Fibroblast of pulmonary artery (primary cell): ENCODE results near the gene ASIC2.

ENCODE experiments used
- DNase-seq: peaks from one replicate; pipeline ENCODE4 v3.0.0-alpha.2; 2010; ENCODE audit warnings: low read depth
- H3K4me3 ChIP-seq: replicated peaks from 2 replicates; pipeline ENCODE4 v1.5.1; 2011; ENCODE audit warnings: low read depth, mild to moderate bottlenecking, control low read depth, low read length, moderate library complexity
- CTCF ChIP-seq: IDR thresholded peaks from 2 replicates; pipeline ENCODE4 v1.5.1; 2011; ENCODE audit warnings: mild to moderate bottlenecking, control low read depth, low read length, inconsistent platforms; ENCODE audit errors: missing control alignments

The ASIC2 gene

GRCh38 chr17:33057564-33057963 lies 235.5 kb downstream of the ASIC2 start:
- no peak for TF ChIP-seq CTCF
- DNase-seq, result no peak
- H3K4me3 ChIP-seq, result no peak overlapping the region

GRCh38 chr17:33056399-33057146 lies 236.5 kb downstream of the ASIC2 start:
- TF ChIP-seq CTCF, result no peak
- no peak for DNase-seq
- no peak overlapping the region for H3K4me3 ChIP-seq

DNA sequence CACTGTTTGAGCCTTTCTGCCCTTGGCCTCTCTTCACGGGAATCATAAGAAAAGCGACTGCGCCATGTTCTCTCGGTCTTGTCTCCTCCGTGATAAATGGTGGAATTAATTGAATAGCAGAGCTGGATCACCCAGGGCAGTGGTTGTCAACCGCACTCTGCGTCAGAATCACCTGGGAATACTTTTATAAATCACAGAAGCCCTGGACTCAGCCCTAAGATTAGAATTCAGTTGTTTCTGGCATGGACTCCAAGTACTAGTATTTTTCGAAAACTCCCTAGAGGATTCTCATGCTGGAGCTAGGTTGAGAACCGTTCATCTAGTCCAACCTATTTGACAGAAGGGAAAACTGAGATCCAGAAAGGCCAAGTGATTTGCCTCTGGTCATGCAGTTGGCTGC lies 237.3 kb downstream of the ASIC2 start:
- H3K4me3 ChIP-seq, result no peak overlapping the region
- no peak for DNase-seq
- TF ChIP-seq CTCF, result no peak

- no peak for TF ChIP-seq CTCF
Measured at GRCh38 chr17:33055171-33055611, 237.9 kb downstream of the ASIC2 start.

DNA sequence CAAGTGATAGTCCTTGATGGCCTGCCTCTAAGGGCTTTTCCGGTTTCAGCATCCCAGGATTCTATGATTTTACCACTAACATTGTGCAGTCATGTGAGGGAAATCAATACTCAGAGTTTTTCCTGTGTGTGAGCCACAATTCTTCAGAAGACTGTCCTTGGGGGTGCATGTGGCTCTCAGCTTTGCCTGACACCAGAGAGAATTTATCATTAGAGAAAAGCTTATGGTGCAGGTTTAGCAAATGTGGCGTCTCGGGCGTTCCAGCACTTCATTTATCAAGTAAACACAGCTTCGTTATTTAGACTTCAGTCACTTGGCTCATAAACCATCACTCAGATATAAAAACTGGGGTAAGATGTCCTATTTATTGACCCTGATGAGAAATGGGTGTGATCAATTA lies 238.7 kb downstream of the ASIC2 start:
- no peak for DNase-seq
- no peak for TF ChIP-seq CTCF
- H3K4me3 ChIP-seq, result no peak overlapping the region

More at GRCh38 chr17:33055171-33055611, 237.9 kb downstream of the ASIC2 start:
- H3K4me3 ChIP-seq, result no peak overlapping the region
- no peak for DNase-seq

GRCh38 chr17:33053676-33054075 lies 239.4 kb downstream of the ASIC2 start:
- TF ChIP-seq CTCF, result no peak
- no peak overlapping the region for H3K4me3 ChIP-seq
- DNase-seq, result no peak

DNA sequence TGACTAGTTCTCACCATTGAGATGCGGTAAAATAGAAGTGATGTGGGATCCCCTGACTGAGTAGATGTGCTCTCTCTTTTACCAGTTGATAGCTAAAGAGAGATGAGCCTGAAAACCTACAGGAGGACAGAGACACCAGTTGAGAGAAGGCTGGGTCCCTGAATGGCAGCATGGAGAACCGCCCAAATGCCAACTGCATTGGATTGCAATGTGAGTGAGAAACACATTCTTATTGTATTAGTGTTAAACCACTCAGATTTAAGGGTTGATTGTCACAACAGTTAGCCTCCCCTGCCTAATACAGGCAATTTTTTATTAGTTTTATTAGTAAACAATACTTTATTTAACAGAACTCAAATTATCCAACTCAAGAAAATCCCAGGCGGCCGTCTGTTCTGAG lies 240.2 kb downstream of the ASIC2 start:
- H3K4me3 ChIP-seq, result no peak overlapping the region
- no peak for DNase-seq
- no peak for TF ChIP-seq CTCF
